HG03045 (cell line): ENCODE results near the gene HOXA7.

Experiments used
- ATAC-seq: cut with Tn5 transposase; IDR thresholded peaks from one replicate; pipeline ENCODE4 v1.9.1; 2021; ENCODE audit warnings: mild to moderate bottlenecking, moderate library complexity; ENCODE audit not compliant: unreplicated experiment

HOXA7 gene

GRCh38 chr7:27123007-27123476, 33.4 kb downstream of the HOXA7 start:
- no peak for ATAC-seq

- ATAC-seq: no peak
Observed at GRCh38 chr7:27122077-27122910, 34.2 kb downstream of the HOXA7 start.

GRCh38 chr7:27121684-27122076, 34.8 kb downstream of the HOXA7 start:
- no peak for ATAC-seq

- no peak for ATAC-seq
Observed at GRCh38 chr7:27119412-27119911, 37.0 kb downstream of the HOXA7 start.

- ATAC-seq: no peak
Observed at GRCh38 chr7:27118580-27118979, 37.9 kb downstream of the HOXA7 start.

GRCh38 chr7:27117887-27118491, 38.5 kb downstream of the HOXA7 start:
- no peak for ATAC-seq

- ATAC-seq: no peak
Observed at GRCh38 chr7:27116962-27117886, 39.3 kb downstream of the HOXA7 start.

- ATAC-seq: no peak
Observed at GRCh38 chr7:27116031-27116961, 40.2 kb downstream of the HOXA7 start.

GRCh38 chr7:27115221-27116026, 41.1 kb downstream of the HOXA7 start:
- ATAC-seq: no peak

GRCh38 chr7:27114881-27115220, 41.6 kb downstream of the HOXA7 start:
- ATAC-seq: no peak

- no peak for ATAC-seq
Observed at GRCh38 chr7:27113991-27114769, 42.3 kb downstream of the HOXA7 start.

- no peak for ATAC-seq
Observed at GRCh38 chr7:27112955-27113949, 43.2 kb downstream of the HOXA7 start.

- no peak for ATAC-seq
Observed at GRCh38 chr7:27112361-27112760, 44.1 kb downstream of the HOXA7 start.

- ATAC-seq: no peak
Observed at GRCh38 chr7:27111751-27112277, 44.7 kb downstream of the HOXA7 start.

- no peak for ATAC-seq
Observed at GRCh38 chr7:27111042-27111750, 45.3 kb downstream of the HOXA7 start.
